Choroid plexus epithelial cell (primary cell): Measurements from ENCODE around the gene ABLIM2.
A peak's percentile ranks its signal among the peaks of the same experiment; 100 is the strongest.

Experiments used
- DNase-seq: peaks from one replicate; pipeline ENCODE4 v3.0.0-alpha.2; 2010; ENCODE audit warnings: low read depth
- H3K4me3 ChIP-seq: 2 replicates; pipeline ENCODE4 v1.5.1; 2011; ENCODE audit warnings: low read depth, mild to moderate bottlenecking, control low read depth, low read length, moderate library complexity
- TF ChIP-seq, protein P1 (sequence below): conservative IDR thresholded peaks from 2 replicates; pipeline ENCODE4 v1.5.1; 2011; ENCODE audit warnings: low read depth, mild to moderate bottlenecking, control low read depth, inconsistent platforms, low read length, moderate library complexity

ABLIM2 gene

DNA sequence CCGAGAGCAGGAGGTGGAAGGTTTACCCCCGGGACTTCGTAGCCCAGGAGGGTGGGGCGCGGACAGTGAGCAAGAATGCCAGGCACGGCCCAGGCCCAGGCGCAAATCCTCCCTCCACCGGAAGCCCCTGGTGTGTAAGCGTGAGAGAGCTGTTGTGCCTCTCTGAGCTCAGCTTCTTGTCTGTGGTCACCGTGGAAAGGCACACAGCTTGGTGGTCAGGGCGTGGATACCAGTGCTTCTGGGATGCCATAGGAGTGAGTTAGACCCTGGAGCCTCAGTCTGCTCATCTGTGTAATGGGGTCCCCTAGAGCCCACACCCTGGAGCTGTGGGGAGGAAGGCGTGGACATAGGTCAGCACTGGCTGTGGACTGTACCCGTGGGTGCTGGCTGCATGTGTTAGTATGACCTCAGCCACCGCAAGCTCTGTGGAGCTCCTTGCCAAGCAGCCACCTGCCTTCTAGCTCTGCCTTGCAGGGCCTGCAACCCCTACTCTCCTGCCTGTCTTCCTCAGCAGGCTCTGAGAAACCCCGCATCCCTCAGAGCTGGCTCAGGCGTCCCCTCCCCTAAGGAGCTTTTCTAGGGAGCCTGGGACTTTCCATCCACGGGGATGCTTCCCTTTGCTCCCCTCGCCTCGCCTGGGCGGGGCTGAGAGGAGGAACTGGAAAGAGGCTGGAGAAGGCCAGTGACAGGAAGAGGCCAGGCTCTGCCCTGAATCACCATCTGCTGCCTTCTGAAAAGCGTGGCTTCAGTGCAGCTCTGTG lies 190.9 kb downstream of the ABLIM2 start:
- TF ChIP-seq, protein P1, sequence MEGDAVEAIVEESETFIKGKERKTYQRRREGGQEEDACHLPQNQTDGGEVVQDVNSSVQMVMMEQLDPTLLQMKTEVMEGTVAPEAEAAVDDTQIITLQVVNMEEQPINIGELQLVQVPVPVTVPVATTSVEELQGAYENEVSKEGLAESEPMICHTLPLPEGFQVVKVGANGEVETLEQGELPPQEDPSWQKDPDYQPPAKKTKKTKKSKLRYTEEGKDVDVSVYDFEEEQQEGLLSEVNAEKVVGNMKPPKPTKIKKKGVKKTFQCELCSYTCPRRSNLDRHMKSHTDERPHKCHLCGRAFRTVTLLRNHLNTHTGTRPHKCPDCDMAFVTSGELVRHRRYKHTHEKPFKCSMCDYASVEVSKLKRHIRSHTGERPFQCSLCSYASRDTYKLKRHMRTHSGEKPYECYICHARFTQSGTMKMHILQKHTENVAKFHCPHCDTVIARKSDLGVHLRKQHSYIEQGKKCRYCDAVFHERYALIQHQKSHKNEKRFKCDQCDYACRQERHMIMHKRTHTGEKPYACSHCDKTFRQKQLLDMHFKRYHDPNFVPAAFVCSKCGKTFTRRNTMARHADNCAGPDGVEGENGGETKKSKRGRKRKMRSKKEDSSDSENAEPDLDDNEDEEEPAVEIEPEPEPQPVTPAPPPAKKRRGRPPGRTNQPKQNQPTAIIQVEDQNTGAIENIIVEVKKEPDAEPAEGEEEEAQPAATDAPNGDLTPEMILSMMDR = no peak
- DNase-seq = peak; percentile 34
- H3K4me3 ChIP-seq = no peak overlapping the region

DNA sequence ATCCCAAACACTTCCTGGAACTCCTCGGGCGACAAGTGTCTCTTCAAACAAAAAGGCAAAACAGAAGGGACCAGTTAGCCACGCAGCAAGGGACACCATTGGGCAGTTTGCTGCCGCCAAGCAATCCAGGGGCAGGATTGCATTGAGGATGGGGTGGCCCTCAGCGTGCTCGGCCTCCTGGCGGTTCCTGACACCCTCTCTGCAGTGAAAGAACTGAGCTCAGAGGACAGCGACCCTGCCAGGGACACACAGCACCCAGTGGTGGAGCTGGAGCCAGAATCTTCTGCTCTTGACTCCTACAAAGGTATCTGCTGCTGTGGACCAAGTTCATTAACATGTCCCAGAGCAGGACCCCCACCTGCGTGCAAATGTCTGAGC lies 191.6 kb downstream of the ABLIM2 start:
- TF ChIP-seq, protein P1 = no peak
- no peak for DNase-seq
- H3K4me3 ChIP-seq = no peak overlapping the region

DNA sequence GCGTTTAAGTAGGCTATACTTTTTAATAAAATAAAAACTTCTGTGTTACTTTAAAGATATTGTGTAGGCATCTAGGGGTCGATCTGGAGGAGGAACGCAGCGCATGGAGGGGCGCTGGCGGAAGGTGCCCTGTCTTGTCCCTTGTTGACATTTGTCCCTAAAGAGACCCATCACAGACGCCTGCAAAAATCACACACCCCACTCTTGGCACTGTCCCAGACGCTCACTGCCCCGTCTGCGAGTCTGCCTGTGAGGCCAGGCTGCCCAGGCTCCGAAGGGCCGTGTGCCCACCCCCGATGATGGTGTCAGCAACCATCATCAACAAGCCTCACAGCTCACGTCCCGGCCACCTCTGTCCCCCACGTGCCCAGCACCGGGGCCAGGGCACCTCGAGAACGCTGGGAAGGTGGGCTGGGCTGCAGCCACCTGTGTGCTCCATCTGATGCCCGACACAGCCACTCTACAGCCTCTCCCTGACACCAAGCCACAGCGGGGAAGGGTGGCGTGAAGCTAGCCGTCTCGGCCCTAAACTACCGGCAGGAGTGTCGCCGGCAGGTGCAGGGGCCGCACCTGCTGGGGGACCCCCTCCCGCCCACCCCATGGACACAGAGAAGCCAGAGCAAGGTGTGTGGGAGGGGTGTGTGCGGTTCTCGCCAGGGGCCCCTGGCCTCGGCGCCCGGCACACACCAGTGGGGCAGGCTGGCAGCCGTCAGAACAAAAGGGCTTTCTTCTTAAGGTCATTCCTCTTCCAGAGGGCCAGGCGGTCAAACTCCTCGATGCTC lies 192.1 kb downstream of the ABLIM2 start:
- DNase-seq = no peak
- TF ChIP-seq, protein P1 = no peak
- H3K4me3 ChIP-seq = no peak overlapping the region

DNA sequence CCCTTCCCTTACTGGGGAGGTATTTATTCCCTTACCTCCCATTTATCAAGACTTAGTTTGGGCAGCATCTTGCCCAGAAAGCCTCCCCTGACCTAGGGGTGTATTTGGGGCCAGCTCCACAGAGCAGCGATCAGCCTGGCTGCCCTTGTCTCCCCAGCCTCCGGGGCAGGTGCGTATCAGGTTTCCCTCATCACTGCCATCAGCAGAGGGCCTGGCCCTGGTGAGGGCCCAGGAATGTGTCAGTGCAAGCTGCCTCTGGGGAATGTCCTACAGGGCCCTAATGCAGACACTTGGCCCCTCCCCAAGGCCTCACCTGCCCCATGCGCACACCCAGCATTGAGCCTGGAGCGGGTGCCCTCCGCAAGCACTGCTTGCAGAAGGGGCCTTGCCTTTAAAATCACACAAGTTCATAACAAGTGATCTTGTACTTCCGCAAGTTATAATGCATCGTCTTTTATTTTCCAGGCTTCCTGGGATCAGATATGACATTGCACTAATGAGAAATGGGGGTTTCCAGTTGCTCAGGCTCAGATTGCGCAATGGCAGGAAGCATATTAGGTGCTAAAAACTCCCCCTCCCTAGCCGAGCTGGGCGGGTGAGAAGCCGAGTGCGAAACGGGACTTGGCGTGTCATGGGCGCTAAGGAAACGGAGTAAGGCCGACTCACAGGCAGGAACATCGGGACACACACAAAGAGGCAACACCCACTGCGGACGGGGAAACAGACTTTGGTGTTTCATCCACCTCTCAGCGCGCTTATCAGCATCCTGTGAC lies 193.5 kb downstream of the ABLIM2 start:
- TF ChIP-seq, protein P1 = no peak
- H3K4me3 ChIP-seq = no peak overlapping the region
- DNase-seq = peak; percentile 58

DNA sequence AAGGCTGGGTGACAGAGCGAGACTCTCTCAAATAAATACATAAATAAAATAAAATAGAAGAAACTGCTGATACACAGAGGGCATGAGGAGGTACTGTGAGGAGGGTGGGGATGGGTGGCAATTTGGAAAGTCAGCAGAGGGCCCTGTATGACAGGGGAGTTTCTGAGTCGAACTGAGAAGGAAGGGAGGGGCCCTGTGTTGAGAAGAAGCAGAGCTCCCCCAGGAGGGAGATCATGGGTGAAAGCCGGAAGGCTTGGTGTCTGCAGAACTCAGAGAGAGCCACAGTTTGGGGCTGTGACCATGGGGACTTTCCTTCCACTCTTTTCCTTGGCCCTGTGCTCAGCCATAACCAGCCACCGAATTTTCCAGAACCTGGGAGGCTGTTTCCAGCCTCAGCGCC lies 194.2 kb downstream of the ABLIM2 start:
- H3K4me3 ChIP-seq = no peak overlapping the region
- TF ChIP-seq, protein P1 = no peak
- DNase-seq = no peak

DNA sequence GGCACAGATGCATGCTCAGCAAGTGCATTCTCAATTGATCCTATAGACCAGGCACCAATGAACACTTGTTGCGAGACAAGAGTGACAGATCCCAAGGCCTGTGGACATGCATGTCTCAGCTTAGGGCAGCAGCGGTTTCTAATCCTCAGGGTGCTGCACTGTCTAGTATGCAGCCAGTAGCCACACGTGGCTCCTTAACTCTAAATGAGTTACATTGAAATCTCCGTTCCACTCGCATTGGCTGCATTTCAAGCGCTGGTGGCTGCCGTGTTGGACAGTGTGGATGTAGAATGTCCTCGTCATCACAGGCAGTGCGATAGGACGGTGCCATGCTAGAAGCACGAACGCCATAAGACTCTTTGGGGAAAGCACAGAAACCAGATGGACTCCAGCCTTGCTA lies 194.9 kb downstream of the ABLIM2 start:
- no peak for DNase-seq
- TF ChIP-seq, protein P1 = no peak

More for the DNA sequence above, 194.9 kb downstream of the ABLIM2 start:
- H3K4me3 ChIP-seq = no peak overlapping the region
